ENCODE measurements around the gene NRXN3.

GRCh38 chr14:79551523-79551922 lies 1381.3 kb downstream of the NRXN3 start:
- TF ChIP-seq EZH2 (IDR thresholded peaks at IDR 0.05; ENCODE audit: insufficient read depth, low read length), result no peak
- TF ChIP-seq, protein P1, sequence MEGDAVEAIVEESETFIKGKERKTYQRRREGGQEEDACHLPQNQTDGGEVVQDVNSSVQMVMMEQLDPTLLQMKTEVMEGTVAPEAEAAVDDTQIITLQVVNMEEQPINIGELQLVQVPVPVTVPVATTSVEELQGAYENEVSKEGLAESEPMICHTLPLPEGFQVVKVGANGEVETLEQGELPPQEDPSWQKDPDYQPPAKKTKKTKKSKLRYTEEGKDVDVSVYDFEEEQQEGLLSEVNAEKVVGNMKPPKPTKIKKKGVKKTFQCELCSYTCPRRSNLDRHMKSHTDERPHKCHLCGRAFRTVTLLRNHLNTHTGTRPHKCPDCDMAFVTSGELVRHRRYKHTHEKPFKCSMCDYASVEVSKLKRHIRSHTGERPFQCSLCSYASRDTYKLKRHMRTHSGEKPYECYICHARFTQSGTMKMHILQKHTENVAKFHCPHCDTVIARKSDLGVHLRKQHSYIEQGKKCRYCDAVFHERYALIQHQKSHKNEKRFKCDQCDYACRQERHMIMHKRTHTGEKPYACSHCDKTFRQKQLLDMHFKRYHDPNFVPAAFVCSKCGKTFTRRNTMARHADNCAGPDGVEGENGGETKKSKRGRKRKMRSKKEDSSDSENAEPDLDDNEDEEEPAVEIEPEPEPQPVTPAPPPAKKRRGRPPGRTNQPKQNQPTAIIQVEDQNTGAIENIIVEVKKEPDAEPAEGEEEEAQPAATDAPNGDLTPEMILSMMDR (IDR thresholded peaks at IDR 0.05; ENCODE audit: insufficient read depth, low read depth, low read length), result no peak

All from astrocyte (in vitro differentiated cells and primary cell).